HCT116 (cell line): ENCODE measurements around the gene PRPF6. TPM values are rescaled to one million over a fixed set of nuclear protein-coding genes. Genes with fewer than 3 reads are reported as not detected.

Source experiments
- ATAC-seq: fragments of 200-7000 bp; cut with Tn5 transposase; 2 replicates; pipeline ENCODE4 v1.9.1; 2020; ENCODE audit warnings: mild to moderate bottlenecking, moderate library complexity
- BruUV-seq: library from RNA; stranded (reverse); fragments of 400-500 nt; replicated peaks from 2 replicates; lab custom pipeline; 2021; lab: Mats Ljungman, UMichigan
- CTCF ChIA-PET: fragments of 300-600 bp; sonication (Branson Sonifier 250); formaldehyde crosslinking; loops from one replicate; lab custom pipeline; 2021; ENCODE audit warnings: antibody characterized with exemption; lab: Charles Lee
- POLR2A ChIA-PET: fragments of 300-600, 350-600 bp; sonication (Branson Sonifier 250); formaldehyde crosslinking; loops from one replicate; lab custom pipeline; 2021; ENCODE audit warnings: antibody characterized with exemption; lab: Charles Lee
- RAD21 ChIA-PET, 2 experiments: fragments of 300-600 bp; sonication (Branson Sonifier 250); formaldehyde crosslinking; loops; one replicate each; lab custom pipeline; 2023; ENCODE audit warnings: low total read pairs in 2 of 2; ENCODE audit not compliant: uncharacterized antibody in 2 of 2, unreplicated experiment in 2 of 2, low non-redundant PET in 1 of 2; lab: Charles Lee
- DNase-seq: peaks from one replicate; pipeline ENCODE4 v3.0.0-alpha.2; 2010; ENCODE audit warnings: low read depth, low spot score
- H2AFZ ChIP-seq: fragments of 200-600 bp; shearing (Covaris generic), sonication (generic); 2 replicates; pipeline ENCODE4 v1.6.1; 2017; ENCODE audit warnings: low read depth, mixed run types, mixed read lengths, antibody characterized with exemption, low read length; ENCODE audit not compliant: poor library complexity, severe bottlenecking
- H3K27ac ChIP-seq: 2 replicates; pipeline ENCODE4 v1.5.1; 2012; ENCODE audit warnings: low read depth, low read length
- H3K27me3 ChIP-seq: fragments of 200-600 bp; sonication (generic); 2 replicates; pipeline ENCODE4 v1.6.1; 2016; ENCODE audit warnings: mixed run types, low read length, mixed read lengths; ENCODE audit not compliant: insufficient read depth
- H3K36me3 ChIP-seq, 2 experiments: fragments of 200-500 bp in 1 of 2; fragments of 200-600 bp in 1 of 2; sonication (Bioruptor generic) in 1 of 2; sonication (generic) in 1 of 2; 2 replicates each; pipeline versions ENCODE4 v1.5.1 to v1.6.1; 2014 to 2016; ENCODE audit warnings: low read length in 2 of 2, inconsistent platforms in 1 of 2, mixed read lengths in 1 of 2, mixed run types in 1 of 2; ENCODE audit not compliant: insufficient read depth in 2 of 2, control insufficient read depth in 1 of 2
- H3K4me1 ChIP-seq, 2 experiments: fragments of 200-600 bp in 1 of 2; sonication (generic) in 1 of 2; 2 replicates each; pipeline versions ENCODE4 v1.5.1 to v1.6.1; 2012 to 2017; ENCODE audit warnings: low read length in 2 of 2, inconsistent platforms in 1 of 2, mild to moderate bottlenecking in 1 of 2, mixed read lengths in 1 of 2, mixed run types in 1 of 2, moderate library complexity in 1 of 2; ENCODE audit not compliant: insufficient read depth in 2 of 2, control insufficient read depth in 1 of 2
- H3K4me2 ChIP-seq: fragments of 200-600 bp; sonication (generic); 2 replicates; pipeline ENCODE4 v1.6.1; 2017; ENCODE audit warnings: mixed run types, low read length, mixed read lengths
- H3K4me3 ChIP-seq, 2 experiments: fragments of 200-600 bp in 1 of 2; sonication (generic) in 1 of 2; replicated peaks in 1 of 2; 2 replicates each; pipeline ENCODE4 v1.5.1; 2011 to 2016; ENCODE audit warnings: low read length in 2 of 2, control low read depth in 1 of 2, low read depth in 1 of 2, mild to moderate bottlenecking in 1 of 2, mixed read lengths in 1 of 2, mixed run types in 1 of 2
- H3K79me2 ChIP-seq: fragments of 200-600 bp; sonication (generic); 2 replicates; pipeline ENCODE4 v1.6.1; 2017; ENCODE audit warnings: mild to moderate bottlenecking, mixed run types, low read length, moderate library complexity, mixed read lengths; ENCODE audit not compliant: insufficient read depth
- H3K9ac ChIP-seq: fragments of 200-600 bp; sonication (generic); 2 replicates; pipeline ENCODE4 v1.6.1; 2016; ENCODE audit warnings: low read length, mixed read lengths
- H3K9me2 ChIP-seq: fragments of 200-600 bp; sonication (generic), shearing (Covaris generic); 2 replicates; pipeline ENCODE4 v1.6.1; 2017; ENCODE audit warnings: mixed run types, mild to moderate bottlenecking, moderate library complexity; ENCODE audit not compliant: insufficient read depth
- H3K9me3 ChIP-seq, 2 experiments: fragments of 200-500 bp in 1 of 2; fragments of 200-600 bp in 1 of 2; sonication (Bioruptor generic) in 1 of 2; sonication (generic) in 1 of 2; 2 replicates each; pipeline ENCODE4 v1.6.1; 2014 to 2017; ENCODE audit warnings: low read length in 2 of 2, mixed read lengths in 2 of 2, inconsistent platforms in 1 of 2, low read depth in 1 of 2, mild to moderate bottlenecking in 1 of 2, mixed run types in 1 of 2, moderate library complexity in 1 of 2; ENCODE audit not compliant: control insufficient read depth in 1 of 2, insufficient read depth in 1 of 2
- H4K20me1 ChIP-seq: fragments of 200-600 bp; sonication (generic), shearing (Covaris generic); 2 replicates; pipeline ENCODE4 v1.6.1; 2017; ENCODE audit warnings: mixed run types, mild to moderate bottlenecking, moderate library complexity; ENCODE audit not compliant: insufficient read depth
- EZH2 ChIP-seq: fragments of 200-600 bp; sonication (generic); IDR thresholded peaks from 2 replicates; pipeline ENCODE4 v1.6.1; 2017; ENCODE audit warnings: antibody characterized with exemption, mixed run types
- TCF7L2 ChIP-seq: IDR thresholded peaks from 2 replicates; pipeline ENCODE4 v1.7.0; 2011; ENCODE audit warnings: borderline replicate concordance, inconsistent platforms; ENCODE audit not compliant: insufficient read depth, insufficient read length; ENCODE audit errors: extremely low read depth
- YY1 ChIP-seq: IDR thresholded peaks from 2 replicates; pipeline ENCODE4 v1.6.1; 2011; ENCODE audit warnings: low read length, low read depth, moderate library complexity, mild to moderate bottlenecking; ENCODE audit not compliant: insufficient replicate concordance; ENCODE audit errors: extremely low read depth
- intact Hi-C: fragments of 100-400 bp; cut with micrococcal nuclease; formaldehyde crosslinking; loops from 2 replicates; pipeline ENCODE4 v1.10.0; 2022
- total RNA-seq: library from RNA; stranded (reverse); gene quantifications from one replicate; pipeline ENCODE4 v1.2.1, GENCODE V29; 2021; ENCODE audit not compliant: unreplicated experiment
- TF ChIP-seq, protein P1 (sequence below): IDR thresholded peaks from 2 replicates; pipeline ENCODE4 v1.6.1; 2012; ENCODE audit warnings: low read depth

Gene PRPF6
- total RNA-seq, 1 experiment from 2014 or later: 74.9 TPM

DNA sequence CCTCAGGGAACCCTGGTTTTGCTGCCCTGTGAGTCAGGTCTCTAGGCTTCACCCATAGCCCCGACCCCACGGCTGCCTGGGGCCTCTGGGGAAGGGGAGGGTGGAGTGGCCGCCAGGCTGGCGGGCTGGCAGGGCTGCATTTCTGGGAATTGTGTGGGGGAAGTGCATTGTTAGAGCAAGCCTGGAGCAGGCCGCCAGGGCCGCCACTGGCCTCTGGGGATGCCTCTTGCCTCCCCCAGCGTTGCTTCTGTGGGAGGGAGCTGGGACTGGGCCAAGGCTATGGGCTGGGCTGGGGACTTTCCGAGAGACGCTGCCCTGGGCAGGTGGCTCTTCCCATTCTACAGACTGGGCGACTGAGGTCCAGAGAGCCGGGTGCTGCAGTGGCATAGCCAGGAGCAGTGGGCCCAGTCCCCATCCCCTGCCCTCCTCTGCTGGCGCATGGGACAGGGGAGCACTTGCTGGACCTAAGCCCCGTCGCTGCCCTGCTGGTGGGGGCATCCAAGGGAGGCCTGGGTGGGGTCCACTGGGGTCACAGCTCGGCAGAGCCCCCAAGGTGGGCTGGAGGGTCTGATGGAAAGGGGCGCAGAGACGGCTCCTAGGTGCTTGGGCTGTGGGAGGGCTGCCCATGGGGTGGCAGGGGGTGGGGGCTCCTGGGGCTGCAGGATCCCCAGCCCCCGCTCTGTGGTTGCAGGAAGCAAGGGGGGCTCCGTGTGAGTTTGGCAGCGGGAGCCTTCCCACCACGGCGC is 75.1 kb downstream of the PRPF6 start:
- Histone ChIP-seq H3K79me2 (no peaks in the 10 kb centered on the region), H3K4me2 (no peak overlapping the region), H3K27ac (no peak overlapping the region), H3K4me1 (peaks cover 9 to 32% of the 10 kb centered on the region in 2 experiments; a peak in 3 of 4 replicates), H3K36me3 (no peaks in the 10 kb centered on the region), H3K4me3 (no peak overlapping the region), H3K9ac (no peak overlapping the region), H3K27me3 (no peaks in the 10 kb centered on the region), H3K9me3 (no peaks in the 10 kb centered on the region), H2AFZ (no peak overlapping the region), H3K9me2 (no peaks in the 10 kb centered on the region), H4K20me1 (no peaks in the 10 kb centered on the region)
- no TSS peak for BruUV-seq
- intact Hi-C loops: loop anchor here (2.0 to 10.0 kb wide), 2 partner anchors 75 to 351 kb away; partner anchors contain the start of genes ARFRP1, PRPF6 and ZGPAT
- ChIA-PET RAD21 (no interaction called here), CTCF (no interaction called here), POLR2A (no interaction called here)
- TF ChIP-seq, protein P1, sequence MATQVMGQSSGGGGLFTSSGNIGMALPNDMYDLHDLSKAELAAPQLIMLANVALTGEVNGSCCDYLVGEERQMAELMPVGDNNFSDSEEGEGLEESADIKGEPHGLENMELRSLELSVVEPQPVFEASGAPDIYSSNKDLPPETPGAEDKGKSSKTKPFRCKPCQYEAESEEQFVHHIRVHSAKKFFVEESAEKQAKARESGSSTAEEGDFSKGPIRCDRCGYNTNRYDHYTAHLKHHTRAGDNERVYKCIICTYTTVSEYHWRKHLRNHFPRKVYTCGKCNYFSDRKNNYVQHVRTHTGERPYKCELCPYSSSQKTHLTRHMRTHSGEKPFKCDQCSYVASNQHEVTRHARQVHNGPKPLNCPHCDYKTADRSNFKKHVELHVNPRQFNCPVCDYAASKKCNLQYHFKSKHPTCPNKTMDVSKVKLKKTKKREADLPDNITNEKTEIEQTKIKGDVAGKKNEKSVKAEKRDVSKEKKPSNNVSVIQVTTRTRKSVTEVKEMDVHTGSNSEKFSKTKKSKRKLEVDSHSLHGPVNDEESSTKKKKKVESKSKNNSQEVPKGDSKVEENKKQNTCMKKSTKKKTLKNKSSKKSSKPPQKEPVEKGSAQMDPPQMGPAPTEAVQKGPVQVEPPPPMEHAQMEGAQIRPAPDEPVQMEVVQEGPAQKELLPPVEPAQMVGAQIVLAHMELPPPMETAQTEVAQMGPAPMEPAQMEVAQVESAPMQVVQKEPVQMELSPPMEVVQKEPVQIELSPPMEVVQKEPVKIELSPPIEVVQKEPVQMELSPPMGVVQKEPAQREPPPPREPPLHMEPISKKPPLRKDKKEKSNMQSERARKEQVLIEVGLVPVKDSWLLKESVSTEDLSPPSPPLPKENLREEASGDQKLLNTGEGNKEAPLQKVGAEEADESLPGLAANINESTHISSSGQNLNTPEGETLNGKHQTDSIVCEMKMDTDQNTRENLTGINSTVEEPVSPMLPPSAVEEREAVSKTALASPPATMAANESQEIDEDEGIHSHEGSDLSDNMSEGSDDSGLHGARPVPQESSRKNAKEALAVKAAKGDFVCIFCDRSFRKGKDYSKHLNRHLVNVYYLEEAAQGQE: no peak
- TF ChIP-seq TCF7L2 (no peak), EZH2 (no peak), YY1 (no peak)
- no peak for DNase-seq
- no peak for ATAC-seq
